Activated T-cell treated with anti-CD3 and anti-CD28 coated beads, Interleukin-2, amount 50 U/mL, for 1 hour (primary cell): ENCODE measurements around the gene OR14I1.
"Not testable (repeated sequence)": the region's sequence is repeated elsewhere in the genome, so short reads cannot be mapped to it uniquely, and the experiment has no call there.

ENCODE experiments used
- DNase-seq: peaks from one replicate; pipeline ENCODE4 v3.0.0-alpha.2; 2020

The OR14I1 gene

GRCh38 chr1:248686815-248687214 lies 15.8 kb downstream of the OR14I1 start:
- no peak for DNase-seq

GRCh38 chr1:248681651-248682050 lies 20.9 kb downstream of the OR14I1 start:
- DNase-seq: no peak

GRCh38 chr1:248670003-248670402 lies 32.6 kb downstream of the OR14I1 start:
- no peak for DNase-seq

- DNase-seq: not testable (repeated sequence)
Measured at GRCh38 chr1:248663453-248664328, 38.9 kb downstream of the OR14I1 start.

- DNase-seq: not testable (repeated sequence)
Measured at GRCh38 chr1:248656797-248657196, 45.8 kb downstream of the OR14I1 start.

GRCh38 chr1:248655354-248655753 lies 47.2 kb downstream of the OR14I1 start, which contains the start of gene OR2T27:
Gene OR2T27, minus strand, starts transcription at chr1:248655528. Its CDS starts 4,644 bp downstream, at chr1:248650884.
- not testable (repeated sequence) for DNase-seq
